GM18505 (cell line): ENCODE measurements around the gene RAPGEF3.

Experiments
- ATAC-seq: cut with Tn5 transposase; IDR thresholded peaks from one replicate; pipeline ENCODE4 v1.9.1; 2021; ENCODE audit not compliant: unreplicated experiment
- POLR2A ChIP-seq: IDR thresholded peaks from 4 replicates; pipeline ENCODE4 v1.6.1; 2011; ENCODE audit warnings: borderline replicate concordance; ENCODE audit not compliant: insufficient read depth, insufficient read length; ENCODE audit errors: extremely low read depth

The RAPGEF3 gene

GRCh38 chr12:47740606-47741339 lies 17.9 kb downstream of the RAPGEF3 start:
- no peak for TF ChIP-seq POLR2A
- ATAC-seq: peak; percentile 32

DNA sequence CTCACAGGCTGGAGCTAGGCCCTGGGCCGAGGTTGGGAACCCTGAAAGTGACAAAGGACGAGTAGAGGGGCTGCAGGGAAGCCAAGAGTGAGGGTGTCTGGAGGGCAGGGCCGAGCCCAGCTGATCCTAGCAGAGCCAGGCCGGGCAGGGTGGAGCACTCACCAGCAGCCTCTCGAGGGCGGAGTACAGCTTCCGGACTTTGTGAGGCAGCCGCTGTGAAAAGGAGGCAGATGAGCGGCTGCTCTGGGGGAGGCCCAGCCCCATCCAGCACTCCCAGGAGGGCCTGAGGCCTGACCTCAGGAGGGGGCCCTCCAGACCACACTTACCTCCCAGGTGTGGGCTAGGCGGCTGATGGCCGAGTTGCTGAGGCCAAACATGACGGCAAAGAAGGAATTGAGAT lies 18.7 kb downstream of the RAPGEF3 start:
- ATAC-seq: peak; percentile 45
- TF ChIP-seq POLR2A: no peak

GRCh38 chr12:47739297-47739696 lies 19.4 kb downstream of the RAPGEF3 start:
- TF ChIP-seq POLR2A: no peak
- ATAC-seq: no peak

DNA sequence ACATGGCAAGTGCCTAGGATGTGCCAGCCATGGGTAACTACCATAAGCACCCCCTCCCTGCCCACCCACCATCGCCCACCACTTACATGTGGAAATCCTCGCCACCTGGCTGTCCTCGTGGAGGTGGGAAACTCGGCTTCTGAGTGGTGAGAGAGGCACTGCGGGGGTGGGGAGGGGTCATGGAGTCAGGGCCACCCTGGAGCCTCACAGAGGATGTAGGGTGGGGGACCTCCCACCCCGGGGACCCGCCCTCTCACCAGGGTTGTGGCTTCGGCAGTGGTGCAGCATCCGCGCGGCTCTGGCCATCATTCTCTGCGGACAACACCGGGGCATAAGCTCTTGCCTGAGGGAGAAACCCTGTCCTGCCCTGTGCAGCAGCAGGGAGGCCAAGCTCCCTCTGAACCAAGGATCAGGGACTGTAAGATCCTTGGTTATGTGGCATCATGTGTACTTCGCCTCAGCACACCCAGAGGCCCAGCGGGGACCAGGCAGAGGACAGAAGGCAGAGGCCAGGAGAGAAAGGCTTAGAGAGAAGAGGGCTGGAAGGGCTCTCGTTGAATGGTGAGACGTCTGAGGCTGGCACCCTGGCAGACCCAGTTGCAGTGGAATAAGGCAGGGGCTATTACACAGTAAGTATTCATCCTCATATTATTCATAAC lies 20.6 kb downstream of the RAPGEF3 start:
- no peak for TF ChIP-seq POLR2A
- ATAC-seq: no peak

GRCh38 chr12:47736877-47737676 lies 21.6 kb downstream of the RAPGEF3 start:
- no peak for ATAC-seq
- no peak for TF ChIP-seq POLR2A

DNA sequence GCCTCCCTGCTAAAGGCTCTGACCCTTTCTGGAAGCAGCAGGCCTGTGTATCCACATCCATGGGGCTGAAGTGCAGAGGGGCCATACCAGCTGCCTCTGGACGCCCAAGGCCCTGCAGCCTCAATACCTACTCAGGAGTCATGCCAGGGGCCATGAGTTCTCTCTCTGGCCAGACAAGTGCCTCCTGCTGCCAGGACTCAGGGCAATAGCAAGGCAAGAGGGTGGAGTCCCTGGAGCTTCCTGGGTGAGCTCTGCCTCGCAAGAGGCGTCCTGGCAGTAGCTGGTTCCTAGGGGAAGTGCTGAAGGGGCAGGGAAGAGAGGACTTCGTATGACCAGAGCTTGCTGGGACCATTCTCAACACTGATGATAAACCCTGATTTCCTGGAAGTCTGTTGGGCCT lies 22.5 kb downstream of the RAPGEF3 start:
- TF ChIP-seq POLR2A: no peak
- ATAC-seq: no peak

- ATAC-seq: no peak
- TF ChIP-seq POLR2A: no peak
These were observed 23.0 kb downstream of the RAPGEF3 start for GRCh38 chr12:47735649-47736048.

GRCh38 chr12:47734725-47735480 lies 23.8 kb downstream of the RAPGEF3 start:
- TF ChIP-seq POLR2A: no peak

GRCh38 chr12:47733142-47733541 lies 25.5 kb downstream of the RAPGEF3 start:
- no peak for ATAC-seq

More at GRCh38 chr12:47734725-47735480, 23.8 kb downstream of the RAPGEF3 start:
- ATAC-seq: no peak

DNA sequence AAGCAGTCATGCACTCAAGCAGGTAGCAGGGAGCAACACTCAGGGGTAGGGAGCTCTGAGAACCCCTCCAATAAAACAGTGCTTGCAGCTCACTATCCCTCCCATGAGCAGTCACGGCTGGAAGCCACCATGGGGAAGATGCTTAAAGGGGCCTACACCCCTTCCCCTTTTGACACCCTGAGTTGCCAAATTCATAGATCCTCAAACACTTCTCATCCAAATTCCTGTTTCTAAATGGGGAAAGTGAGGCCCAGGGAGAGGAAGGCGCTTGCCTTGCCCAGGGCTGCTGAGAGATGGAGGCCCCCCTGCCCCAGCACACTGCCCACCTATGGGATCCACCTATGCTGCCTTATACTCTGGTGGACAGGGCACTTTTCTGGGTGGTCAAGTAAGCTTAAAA lies 26.2 kb downstream of the RAPGEF3 start:
- ATAC-seq: no peak
- TF ChIP-seq POLR2A: no peak

More at GRCh38 chr12:47733142-47733541, 25.5 kb downstream of the RAPGEF3 start:
- TF ChIP-seq POLR2A: no peak

- TF ChIP-seq POLR2A: no peak
- no peak for ATAC-seq
These were observed 27.0 kb downstream of the RAPGEF3 start for GRCh38 chr12:47731723-47732122.

DNA sequence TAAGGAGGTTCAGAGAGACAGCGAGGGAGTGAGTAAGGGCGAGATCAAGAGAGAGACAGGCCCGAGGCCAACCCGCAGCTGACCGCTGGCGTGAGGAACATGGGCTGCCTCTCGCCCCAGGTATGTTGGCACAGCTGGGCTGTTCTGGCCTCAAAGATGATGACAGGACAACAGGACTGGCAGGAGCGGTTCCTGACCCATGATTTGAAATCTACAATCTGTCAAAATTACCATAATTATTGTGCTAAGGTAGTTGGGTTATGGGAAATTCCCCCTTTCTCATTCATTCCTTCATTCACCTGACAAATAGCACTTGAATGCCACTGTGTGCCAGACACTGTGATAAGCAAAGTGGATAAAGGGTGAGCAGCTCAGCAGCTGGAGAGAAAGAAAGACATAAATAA lies 28.3 kb downstream of the RAPGEF3 start:
- ATAC-seq: no peak
- TF ChIP-seq POLR2A: no peak

GRCh38 chr12:47729233-47729632 lies 29.4 kb downstream of the RAPGEF3 start:
- no peak for TF ChIP-seq POLR2A
- ATAC-seq: no peak
